Measurements from ENCODE around the gene LSM3. TPM values are rescaled to one million over a fixed set of nuclear protein-coding genes. Genes with fewer than 3 reads are reported as not detected.

LSM3 gene
- total RNA-seq, 1 experiment from 2014 or later: 17.7 TPM

DNA sequence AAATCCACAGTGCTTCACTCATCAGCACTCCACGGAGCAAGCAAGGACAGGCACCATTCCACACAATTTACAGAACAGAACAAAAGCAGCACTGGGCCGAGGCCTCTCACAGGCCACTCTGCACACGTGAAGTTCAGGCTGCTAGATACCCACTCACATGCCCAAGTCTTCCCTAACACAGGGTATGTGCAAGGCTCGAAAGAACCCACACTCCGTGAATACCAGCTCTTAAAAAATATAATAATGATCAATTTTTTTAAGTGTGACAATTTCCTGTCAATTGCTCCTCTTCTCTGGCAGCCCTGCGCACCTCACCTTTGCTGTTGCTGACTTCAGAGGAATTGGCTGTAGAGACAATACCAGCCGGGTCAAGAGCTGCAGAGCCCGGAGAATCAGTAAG lies 19.2 kb upstream of the LSM3 start:
- DNase-seq: no peak
- peaks cover 3% of the 10 kb centered on the region for H3K9me3 Mint-ChIP-seq (ENCODE audit: low read depth, unreplicated experiment)
- CTCF ChIA-PET: no interaction called here

DNA sequence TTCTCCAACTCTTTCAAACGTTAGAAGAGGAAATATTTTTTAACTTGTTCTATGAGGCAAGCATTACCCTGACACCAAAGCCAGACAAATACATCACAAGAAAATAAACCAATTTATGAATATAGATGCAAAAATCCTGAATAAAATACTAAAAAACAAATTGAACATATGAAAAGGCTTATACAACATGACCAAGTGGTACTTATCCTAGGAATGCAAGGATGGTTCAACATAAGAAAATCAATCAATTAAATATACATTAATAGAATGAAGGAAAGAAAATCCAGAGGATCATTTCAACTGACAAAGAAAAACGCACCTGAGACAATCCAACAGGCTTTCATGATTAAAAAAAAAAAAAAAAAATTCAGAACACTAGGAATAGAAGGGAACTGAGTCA lies 17.3 kb upstream of the LSM3 start:
- Mint-ChIP-seq H3K36me3 (ENCODE audit: insufficient read depth, unreplicated experiment) (peaks cover 14% of the 10 kb centered on the region), H3K27me3 (ENCODE audit: unreplicated experiment) (no peaks in the 10 kb centered on the region), H3K9me3 (ENCODE audit: low read depth, unreplicated experiment) (peaks cover 3% of the 10 kb centered on the region), H3K4me1 (ENCODE audit: low read depth, unreplicated experiment) (no peaks in the 10 kb centered on the region), H3K27ac (ENCODE audit: unreplicated experiment) (no peak overlapping the region), H3K4me3 (ENCODE audit: low read depth, unreplicated experiment) (no peak overlapping the region)
- CTCF ChIA-PET: no interaction called here
- no TSS peak for BruUV-seq (replicated peaks)
- no peak for DNase-seq
- TF ChIP-seq, protein P1, sequence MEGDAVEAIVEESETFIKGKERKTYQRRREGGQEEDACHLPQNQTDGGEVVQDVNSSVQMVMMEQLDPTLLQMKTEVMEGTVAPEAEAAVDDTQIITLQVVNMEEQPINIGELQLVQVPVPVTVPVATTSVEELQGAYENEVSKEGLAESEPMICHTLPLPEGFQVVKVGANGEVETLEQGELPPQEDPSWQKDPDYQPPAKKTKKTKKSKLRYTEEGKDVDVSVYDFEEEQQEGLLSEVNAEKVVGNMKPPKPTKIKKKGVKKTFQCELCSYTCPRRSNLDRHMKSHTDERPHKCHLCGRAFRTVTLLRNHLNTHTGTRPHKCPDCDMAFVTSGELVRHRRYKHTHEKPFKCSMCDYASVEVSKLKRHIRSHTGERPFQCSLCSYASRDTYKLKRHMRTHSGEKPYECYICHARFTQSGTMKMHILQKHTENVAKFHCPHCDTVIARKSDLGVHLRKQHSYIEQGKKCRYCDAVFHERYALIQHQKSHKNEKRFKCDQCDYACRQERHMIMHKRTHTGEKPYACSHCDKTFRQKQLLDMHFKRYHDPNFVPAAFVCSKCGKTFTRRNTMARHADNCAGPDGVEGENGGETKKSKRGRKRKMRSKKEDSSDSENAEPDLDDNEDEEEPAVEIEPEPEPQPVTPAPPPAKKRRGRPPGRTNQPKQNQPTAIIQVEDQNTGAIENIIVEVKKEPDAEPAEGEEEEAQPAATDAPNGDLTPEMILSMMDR (IDR thresholded peaks at IDR 0.05; ENCODE audit: unreplicated experiment): no peak
- intact Hi-C loops (cut with micrococcal nuclease; ENCODE audit: unreplicated experiment): no loop called here

More for the DNA sequence above, 19.2 kb upstream of the LSM3 start:
- no peak overlapping the region for H3K4me3 Mint-ChIP-seq (ENCODE audit: low read depth, unreplicated experiment)
- BruUV-seq (replicated peaks): no TSS peak
- H3K27ac Mint-ChIP-seq (ENCODE audit: unreplicated experiment): no peak overlapping the region
- H3K36me3 Mint-ChIP-seq (ENCODE audit: insufficient read depth, unreplicated experiment): peaks cover 18% of the 10 kb centered on the region
- no peaks in the 10 kb centered on the region for H3K27me3 Mint-ChIP-seq (ENCODE audit: unreplicated experiment)
- H3K4me1 Mint-ChIP-seq (ENCODE audit: low read depth, unreplicated experiment): no peaks in the 10 kb centered on the region
- intact Hi-C loops (cut with micrococcal nuclease; ENCODE audit: unreplicated experiment): no loop called here
- TF ChIP-seq, protein P1 (IDR thresholded peaks at IDR 0.05; ENCODE audit: unreplicated experiment): no peak

DNA sequence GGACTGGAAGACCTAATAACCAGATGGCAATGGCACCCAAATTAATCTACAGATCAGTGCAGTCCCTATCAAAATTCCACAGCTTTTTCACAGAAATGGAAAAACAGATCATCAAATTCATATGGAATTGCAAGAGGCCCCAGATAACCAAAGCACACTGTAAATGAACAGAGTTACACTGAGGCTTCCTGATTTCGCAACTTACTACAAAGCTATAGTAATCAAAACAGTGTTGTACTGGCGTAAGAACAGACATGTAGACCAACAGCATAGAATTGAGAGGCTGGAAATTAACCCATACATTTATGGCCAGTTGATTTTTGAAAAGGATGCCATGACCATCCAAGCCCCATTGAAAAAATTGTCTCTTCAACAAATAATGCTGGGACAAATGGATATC lies 16.4 kb upstream of the LSM3 start:
- no peak overlapping the region for H3K27ac Mint-ChIP-seq (ENCODE audit: unreplicated experiment)
- H3K4me3 Mint-ChIP-seq (ENCODE audit: low read depth, unreplicated experiment): no peak overlapping the region
- TF ChIP-seq, protein P1 (IDR thresholded peaks at IDR 0.05; ENCODE audit: unreplicated experiment): no peak
- H3K27me3 Mint-ChIP-seq (ENCODE audit: unreplicated experiment): no peaks in the 10 kb centered on the region
- no TSS peak for BruUV-seq (replicated peaks)
- intact Hi-C loops (cut with micrococcal nuclease; ENCODE audit: unreplicated experiment): no loop called here
- H3K4me1 Mint-ChIP-seq (ENCODE audit: low read depth, unreplicated experiment): no peaks in the 10 kb centered on the region
- DNase-seq: no peak
- H3K36me3 Mint-ChIP-seq (ENCODE audit: insufficient read depth, unreplicated experiment): peaks cover 17% of the 10 kb centered on the region
- peaks cover 3% of the 10 kb centered on the region for H3K9me3 Mint-ChIP-seq (ENCODE audit: low read depth, unreplicated experiment)
- CTCF ChIA-PET: no interaction called here

DNA sequence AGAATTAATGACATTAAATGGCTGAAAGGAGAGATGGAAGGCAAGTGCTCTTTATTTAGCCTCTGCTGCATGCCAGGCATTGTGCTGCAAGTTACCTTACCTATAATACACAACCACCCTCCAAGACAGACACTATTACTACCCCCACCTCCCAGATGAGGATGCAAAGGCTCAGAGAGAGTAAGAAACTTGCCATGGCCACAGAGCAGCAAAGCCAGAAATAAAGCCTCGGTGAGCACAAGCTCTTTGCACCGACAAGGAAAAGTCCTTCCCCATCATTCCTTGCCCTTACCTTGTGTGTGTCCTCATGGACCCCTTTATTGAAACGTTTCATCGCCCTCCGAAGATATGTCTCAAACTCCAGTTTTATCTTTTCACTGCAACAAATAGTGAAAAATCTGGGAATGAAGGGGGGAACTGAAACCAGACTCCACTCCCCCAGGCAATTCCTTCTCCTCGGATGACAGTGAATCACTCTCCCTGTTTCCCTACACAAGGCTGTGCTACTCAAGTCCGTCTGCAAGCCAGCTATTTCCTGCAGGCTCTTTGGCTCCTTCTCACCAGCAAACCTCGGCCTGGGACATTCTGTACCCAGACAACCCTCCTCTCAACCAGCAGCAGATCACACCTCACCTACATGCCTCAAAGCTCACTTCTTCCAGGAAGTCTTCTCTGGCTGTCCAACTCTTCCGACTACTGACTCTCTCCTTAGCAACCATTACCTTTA lies 11.6 kb upstream of the LSM3 start:
- TF ChIP-seq, protein P1 (IDR thresholded peaks at IDR 0.05; ENCODE audit: unreplicated experiment): no peak
- intact Hi-C loops (cut with micrococcal nuclease; ENCODE audit: unreplicated experiment): no loop called here
- H3K4me3 Mint-ChIP-seq (ENCODE audit: low read depth, unreplicated experiment): no peak overlapping the region

More for the DNA sequence above, 11.6 kb upstream of the LSM3 start:
- H3K27ac Mint-ChIP-seq (ENCODE audit: unreplicated experiment): no peak overlapping the region
- CTCF ChIA-PET: interaction anchor here (0.7 kb wide), 1 partner anchor 42 kb away, joined by 9 read pairs; no protein-coding TSS in a partner anchor
- no TSS peak for BruUV-seq (replicated peaks)
- H3K27me3 Mint-ChIP-seq (ENCODE audit: unreplicated experiment): no peaks in the 10 kb centered on the region
- peaks cover 13% of the 10 kb centered on the region for H3K36me3 Mint-ChIP-seq (ENCODE audit: insufficient read depth, unreplicated experiment)
- no peaks in the 10 kb centered on the region for H3K9me3 Mint-ChIP-seq (ENCODE audit: low read depth, unreplicated experiment)
- no peak for DNase-seq
- no peaks in the 10 kb centered on the region for H3K4me1 Mint-ChIP-seq (ENCODE audit: low read depth, unreplicated experiment)

All from Calu3 (cell line).